Urothelium cell line (cell line): ENCODE measurements around the gene RHEBL1.
A peak's percentile ranks its signal among the peaks of the same experiment; 100 is the strongest.
"Not testable (repeated sequence)": the region's sequence is repeated elsewhere in the genome, so short reads cannot be mapped to it uniquely, and the experiment has no call there.

Experiments
- DNase-seq: peaks from one replicate; pipeline ENCODE4 v3.0.0; 2011; ENCODE audit warnings: low spot score, mixed read lengths
- FAIRE-seq: peaks from 2 replicates; lab custom pipeline; 2011; peaks lifted over from hg19 to GRCh38; lab: Jason Lieb, UNC

Gene RHEBL1

DNA sequence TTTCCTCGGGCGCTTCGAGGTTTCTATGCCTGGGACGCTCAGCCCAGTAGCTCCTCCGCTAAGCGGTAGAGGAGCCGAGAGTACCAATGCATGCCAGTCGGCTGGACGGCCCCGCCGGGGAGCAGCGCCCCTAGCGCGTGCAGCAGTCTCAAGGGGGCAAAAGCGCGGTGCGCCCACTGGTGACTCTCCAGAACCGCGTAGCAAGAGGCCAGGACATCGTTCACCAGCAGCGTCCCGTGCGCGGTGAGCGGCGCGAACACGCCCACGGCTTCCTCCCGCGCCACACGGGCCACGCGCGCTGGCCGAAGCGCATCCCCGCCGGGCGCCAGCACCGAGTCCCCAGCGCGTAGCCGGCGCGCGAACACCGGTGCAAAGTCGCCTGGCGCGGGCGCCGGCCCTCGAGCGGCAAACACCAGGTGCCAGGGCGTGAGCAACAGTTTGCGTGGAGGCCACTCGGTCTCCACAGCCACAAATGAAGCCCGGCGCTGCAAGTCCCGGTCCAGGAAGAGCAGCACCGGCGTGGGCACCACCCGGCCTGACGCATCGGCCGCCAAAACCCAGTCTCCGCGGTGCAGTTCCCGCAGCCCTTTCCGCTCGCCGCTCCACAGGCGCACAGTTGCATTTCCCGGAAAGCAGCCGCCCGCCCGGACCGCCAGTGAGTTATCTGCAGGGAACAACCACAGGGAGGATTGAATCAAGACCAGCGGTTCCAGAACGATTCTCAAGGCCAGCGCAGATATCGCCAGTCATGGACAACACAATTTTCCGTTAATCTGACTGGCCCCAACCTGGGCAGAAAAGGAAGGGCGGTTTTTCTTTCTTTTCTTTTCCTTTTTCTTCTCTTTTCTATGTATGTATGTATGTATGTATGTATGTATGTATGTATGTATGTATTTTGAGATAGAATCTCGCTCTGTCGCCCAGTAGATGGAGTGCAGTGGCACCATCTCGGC lies 20.3 kb upstream of the RHEBL1 start:
- DNase-seq (no peak), FAIRE-seq (no peak)

- no peak for DNase-seq
These were observed 19.2 kb upstream of the RHEBL1 start for GRCh38 chr12:49088932-49089330.

GRCh38 chr12:49088150-49088931 lies 18.6 kb upstream of the RHEBL1 start:
- peak; percentile 93 for DNase-seq
- peak; percentile 13 for FAIRE-seq

More at GRCh38 chr12:49088932-49089330, 19.2 kb upstream of the RHEBL1 start:
- FAIRE-seq = no peak

DNA sequence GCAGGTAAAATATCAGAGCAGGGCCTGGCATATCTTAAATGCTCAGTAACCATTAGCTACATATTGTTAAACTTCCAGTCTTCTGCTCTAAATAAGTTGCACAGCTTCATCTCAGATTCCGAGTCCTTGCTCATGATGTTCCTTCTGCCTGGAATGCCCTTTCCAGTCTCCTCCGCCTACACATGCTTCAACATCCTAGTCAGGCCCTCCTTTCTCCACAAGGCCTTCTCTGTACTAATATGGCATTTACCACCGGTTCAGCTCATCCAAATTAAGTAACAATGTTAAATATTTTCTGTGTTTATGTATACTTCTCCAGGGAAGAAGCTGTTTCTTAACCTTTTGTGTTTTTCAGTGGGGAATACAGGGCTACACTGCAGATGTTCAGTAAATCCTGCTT lies 16.3 kb upstream of the RHEBL1 start:
- FAIRE-seq (no peak), DNase-seq (no peak)

- FAIRE-seq = no peak
- no peak for DNase-seq
These were observed 14.7 kb upstream of the RHEBL1 start for GRCh38 chr12:49084438-49084837.

DNA sequence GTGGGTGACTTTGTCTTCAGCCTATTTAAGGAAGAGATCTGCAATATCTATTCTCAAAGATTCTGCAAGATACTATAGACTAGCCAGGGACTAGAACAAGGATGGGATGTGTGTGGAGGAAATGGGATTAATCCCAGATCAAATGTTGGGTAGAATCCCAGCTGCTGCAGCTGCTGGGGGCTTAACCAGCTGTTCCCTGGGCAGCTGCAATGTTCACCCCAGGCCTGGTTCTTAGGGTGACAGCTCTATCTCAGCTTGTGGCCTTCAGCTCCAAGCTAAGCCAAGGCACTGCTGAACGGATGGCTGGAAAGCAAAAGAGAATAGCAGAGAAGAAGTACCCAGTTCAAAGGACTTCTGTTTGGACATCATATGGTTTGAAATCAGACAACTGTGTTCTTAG lies 10.0 kb upstream of the RHEBL1 start:
- DNase-seq = no peak
- FAIRE-seq = no peak

DNA sequence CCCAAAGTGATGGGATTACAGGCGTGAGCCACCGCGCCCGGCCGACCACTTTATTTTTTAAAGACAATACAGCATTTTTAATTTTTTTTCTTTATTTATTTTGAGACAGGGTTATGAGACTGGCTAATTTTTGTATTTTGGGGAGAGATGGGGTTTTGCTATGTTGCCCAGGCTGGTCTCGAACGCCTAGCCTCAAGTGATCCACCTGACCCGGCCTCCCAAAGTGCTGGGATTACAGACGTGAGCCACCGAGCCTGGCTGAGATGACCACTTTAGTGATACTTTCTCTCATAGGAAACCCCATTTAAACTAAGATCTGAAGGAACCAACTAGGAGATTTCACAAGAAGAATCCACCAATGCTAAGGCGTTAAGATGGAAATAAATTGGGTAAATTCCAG lies 1.2 kb upstream of the RHEBL1 start:
- DNase-seq (no peak), FAIRE-seq (no peak)

DNA sequence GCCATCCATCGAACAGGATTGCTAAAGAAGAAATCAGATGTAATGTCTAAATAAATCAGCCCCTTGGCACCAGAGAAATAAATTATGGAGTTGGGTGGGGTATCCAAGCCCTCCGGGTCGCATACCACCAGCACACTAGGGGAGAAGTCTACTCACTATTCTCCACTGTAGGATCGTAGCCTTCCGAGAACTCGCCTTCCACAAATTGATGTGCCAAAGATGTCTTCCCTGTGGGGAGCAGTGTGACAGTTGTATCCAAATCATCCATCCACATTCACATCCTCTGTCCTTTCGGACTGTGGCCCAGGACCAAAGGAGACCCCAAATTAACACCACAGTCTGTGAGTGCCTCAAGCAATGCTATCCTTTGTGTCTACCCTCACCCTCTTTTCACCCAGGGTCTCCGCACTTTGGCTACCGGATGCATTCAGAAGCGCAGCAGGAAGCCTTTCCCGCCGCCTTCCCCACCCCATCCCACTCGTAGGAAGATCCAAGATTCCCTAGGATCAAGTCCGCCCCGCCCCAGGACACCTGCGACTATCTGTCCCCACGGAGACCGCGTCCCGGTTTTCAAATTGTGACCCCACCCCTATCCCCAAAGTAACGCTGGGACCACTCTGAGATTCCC lies 786 bp downstream of the RHEBL1 start:
- FAIRE-seq = no peak
- DNase-seq = no peak

DNA sequence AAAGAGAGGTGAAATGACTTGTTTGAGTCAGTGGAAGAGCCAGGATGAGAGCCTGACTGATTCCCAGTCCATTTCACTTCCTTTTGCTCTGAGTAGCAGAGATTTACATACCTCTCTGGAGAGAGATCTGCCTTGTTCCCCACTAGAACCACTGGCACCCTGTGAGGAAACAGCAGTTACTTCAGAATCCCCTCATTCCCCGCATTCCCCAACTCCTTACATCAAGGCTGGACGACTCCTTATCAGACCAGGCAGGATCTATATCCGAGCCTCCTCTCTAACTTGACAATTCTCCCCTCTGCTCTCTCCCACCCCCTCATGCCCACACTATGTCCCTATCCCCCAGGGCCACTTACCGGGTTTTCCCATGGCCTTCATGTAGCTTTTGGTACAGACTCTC lies 3.7 kb downstream of the RHEBL1 start:
- FAIRE-seq = no peak

DNA sequence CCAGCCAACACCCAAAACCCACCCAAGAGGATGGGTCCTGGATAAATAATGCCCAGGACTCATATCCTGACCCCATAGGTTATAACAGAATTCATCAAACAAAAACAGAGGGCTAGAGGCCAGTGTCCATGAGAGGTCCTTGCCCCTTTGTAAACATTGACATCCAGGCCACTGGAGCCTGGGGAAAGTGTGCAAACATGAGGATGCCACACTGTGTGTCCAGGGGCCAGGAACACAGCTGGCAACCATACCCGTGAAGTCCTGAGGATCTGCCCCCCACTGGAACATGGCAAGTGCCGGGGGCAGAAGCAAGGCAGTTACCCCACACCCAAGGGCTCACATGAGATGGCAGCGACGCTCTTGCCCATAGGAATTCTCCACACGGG lies 5.0 kb downstream of the RHEBL1 start:
- DNase-seq (no peak), FAIRE-seq (no peak)

More for the DNA sequence above, 3.7 kb downstream of the RHEBL1 start:
- no peak for DNase-seq

GRCh38 chr12:49061916-49062315 lies 7.9 kb downstream of the RHEBL1 start:
- not testable (repeated sequence) for FAIRE-seq, DNase-seq

DNA sequence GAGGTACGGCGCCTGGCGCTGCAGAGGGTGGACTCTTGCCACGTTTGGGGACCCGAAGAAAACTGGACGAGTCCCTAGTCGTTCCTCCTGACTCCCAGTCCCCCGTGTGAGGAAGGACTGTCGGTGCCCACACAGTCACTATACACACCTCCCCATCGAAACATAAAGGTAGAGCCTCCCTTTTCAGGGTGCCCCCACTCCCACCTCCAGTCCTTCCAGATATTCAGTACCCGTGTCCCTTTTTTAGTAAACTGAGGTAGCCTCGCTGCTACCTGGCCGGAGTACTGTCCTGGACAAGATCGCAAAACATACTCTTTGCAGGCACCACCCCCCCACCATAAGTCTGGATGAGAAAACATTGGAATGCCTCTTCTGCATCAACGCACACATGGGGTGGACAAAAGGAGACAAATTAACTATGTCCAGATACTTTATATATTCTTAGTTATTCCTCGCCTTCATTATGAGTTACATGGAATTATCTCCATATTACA lies 8.6 kb downstream of the RHEBL1 start:
- DNase-seq (no peak), FAIRE-seq (no peak)

DNA sequence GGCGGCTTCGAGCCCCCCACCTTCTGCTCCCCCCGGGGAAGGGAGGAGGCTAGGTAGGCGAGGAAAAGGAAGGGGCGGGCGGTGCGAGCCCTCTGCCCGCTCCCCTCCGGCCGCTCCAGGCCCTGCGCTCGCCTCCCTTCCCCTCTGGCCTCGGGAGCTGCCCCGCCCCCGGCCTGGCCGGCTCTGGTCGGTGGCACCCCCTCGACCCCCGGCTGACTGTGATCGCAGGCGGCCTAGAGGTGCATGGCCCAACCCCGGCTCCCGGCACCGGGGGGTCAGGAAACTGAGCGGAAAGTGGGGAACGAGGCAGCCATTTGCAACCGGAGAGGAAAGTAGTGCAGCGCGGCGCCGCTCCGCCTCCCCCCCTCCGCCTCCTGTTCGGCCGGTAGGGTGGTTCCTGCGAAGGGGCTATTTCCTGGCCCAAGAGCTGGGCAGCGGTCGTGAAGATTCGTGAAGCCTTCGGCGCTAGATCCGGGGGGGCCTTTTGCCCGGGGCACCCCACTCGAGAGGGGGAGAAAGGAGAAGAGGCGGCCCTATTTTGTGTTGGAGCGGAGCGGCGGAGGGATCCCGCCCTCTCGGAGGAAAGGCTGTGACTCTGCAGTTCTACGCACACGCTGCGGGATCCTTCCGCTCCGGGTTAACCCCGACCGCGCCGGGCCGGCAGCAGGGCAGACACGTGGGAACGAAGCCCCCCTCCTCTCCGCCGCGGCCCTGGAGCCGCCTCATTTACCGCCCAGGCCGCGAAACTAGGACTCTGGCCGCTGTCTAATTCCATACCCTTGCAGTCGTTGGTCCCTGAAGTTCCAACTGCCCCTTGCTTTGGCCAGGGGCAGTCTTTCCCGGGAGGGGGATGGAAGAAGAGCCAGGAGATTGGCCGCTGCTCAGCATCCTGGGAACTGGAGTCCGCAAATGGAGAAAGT lies 9.3 kb downstream of the RHEBL1 start, which contains the start of gene KMT2D:
Gene KMT2D, minus strand, starts transcription at position 558 of the 920 bp plus-strand sequence. CDS start 5,470 bp downstream, outside the sequence.
- peak; percentile 92 for DNase-seq
- no peak for FAIRE-seq

DNA sequence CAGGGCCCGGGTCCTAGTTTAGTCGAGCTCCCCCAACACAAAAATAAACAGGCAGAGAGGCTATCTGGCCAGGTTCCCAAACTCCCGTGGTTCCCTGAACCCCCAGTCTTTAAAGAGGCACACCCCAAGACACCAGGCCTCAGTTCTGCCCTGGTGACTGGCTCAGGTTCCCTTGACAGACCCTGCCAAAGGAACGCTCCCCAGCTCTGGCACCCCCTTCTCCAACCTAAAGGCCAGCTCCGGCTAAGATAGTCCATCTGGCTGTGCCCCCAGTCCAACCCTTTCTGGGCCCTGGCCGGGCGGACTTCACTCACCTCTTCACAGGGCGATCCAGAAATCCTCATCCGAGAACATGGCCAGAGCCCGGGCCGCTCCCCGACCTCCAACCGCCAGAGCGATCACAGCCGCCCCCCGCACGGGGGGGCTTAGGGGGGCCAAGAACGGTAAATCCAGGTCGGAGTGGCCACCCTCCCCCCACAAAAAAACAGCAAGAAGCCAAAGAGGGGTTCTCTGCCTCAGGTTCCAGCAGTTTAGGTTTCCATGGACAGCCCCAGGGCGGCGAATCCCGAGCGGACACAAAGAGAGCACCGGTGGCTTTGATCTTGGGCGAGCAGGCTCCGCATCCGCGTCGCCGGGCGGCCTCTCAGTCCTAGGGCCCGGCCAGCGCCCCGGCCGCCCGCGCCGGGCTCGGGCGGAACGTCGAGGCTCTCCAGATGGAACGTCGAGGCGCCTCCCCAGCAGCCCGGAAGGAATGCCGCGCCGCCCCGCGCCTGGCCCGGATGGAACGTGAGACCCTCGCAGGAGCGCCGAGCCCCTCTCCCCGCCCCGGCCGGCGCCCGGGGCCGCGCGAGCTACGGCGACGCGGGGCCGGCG lies 10.2 kb downstream of the RHEBL1 start:
- DNase-seq (peak; percentile 29), FAIRE-seq (no peak)

DNA sequence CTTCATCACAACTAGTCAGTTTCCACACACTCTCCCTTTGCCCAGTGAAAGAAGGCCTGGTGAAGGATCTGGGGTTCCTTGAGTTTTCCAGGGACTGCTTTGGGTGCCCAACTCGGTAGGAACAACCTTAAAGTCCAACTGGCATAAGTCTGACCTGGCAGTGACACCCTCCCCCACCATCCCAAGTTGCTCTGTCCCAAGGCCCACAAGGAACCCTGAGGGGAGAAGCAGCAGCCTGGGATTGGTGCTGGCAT lies 10.8 kb downstream of the RHEBL1 start:
- no peak for DNase-seq
- FAIRE-seq = no peak

GRCh38 chr12:49058366-49059044 lies 11.3 kb downstream of the RHEBL1 start:
- FAIRE-seq (no peak), DNase-seq (no peak)

DNA sequence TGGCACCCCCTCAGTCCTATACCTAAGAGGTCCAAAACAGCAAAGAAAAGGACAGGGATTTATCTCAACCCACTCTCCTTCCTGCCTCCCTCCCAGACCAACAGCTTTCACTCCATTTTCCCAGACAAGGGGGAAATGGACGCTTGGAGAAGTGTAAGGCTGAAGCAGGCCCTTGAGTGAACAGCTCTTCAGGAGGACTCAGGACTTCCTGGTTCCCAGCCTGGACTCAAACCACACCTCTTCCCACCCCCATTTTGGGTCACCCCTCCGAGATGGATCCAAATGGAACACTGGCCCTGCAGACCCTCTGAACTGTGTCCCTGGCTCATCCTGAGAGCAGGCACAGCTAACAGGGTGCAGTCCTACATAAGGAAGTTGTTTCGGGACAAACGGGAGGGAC lies 11.9 kb downstream of the RHEBL1 start:
- no peak for DNase-seq

DNA sequence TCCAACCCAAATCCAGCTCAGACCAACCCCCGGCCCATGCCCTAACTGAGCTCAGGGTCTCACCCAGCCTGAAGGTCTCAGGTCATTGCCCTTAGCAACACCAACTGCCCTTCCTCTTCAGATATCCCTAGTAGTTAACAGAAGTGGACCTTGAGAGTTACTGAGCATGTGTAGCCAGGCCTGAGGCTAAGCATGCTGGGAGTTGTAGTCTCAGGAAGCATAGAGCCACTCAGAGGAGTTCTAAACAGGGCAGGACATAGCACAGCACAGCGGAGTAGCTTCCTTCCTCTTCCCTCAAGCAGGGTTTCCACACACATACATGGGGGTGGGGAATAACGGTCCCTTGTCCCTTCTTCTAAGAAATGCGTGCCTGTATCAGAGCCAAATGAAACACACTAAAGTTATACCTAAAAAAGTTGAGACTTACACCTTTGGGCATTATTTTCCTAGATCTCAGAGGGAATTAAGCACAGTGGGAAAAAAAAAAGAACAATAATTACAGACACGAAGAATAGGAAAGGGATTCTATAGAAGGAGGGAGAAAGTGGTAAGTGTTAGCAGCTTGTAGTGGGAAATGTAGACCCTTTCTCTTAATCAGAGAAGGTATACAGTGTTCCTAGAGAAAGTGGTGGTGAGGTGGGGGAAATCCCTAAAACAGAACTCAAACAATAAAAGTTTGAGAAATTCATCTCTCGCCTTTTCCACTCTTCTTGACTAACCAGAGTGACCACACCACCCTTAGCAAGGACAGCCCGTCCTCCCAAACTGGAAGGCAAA lies 13.6 kb downstream of the RHEBL1 start:
- DNase-seq (peak; percentile 77), FAIRE-seq (no peak)

More for the DNA sequence above, 11.9 kb downstream of the RHEBL1 start:
- no peak for FAIRE-seq
